ENCODE results near the gene MAML1. TPM values are rescaled to one million over a fixed set of nuclear protein-coding genes. Genes with fewer than 3 reads are reported as not detected.

The MAML1 gene
- total and polyA plus RNA-seq, 5 experiments from 2014 or later, result 2.8 to 48.5 (median 9.6) TPM

DNA sequence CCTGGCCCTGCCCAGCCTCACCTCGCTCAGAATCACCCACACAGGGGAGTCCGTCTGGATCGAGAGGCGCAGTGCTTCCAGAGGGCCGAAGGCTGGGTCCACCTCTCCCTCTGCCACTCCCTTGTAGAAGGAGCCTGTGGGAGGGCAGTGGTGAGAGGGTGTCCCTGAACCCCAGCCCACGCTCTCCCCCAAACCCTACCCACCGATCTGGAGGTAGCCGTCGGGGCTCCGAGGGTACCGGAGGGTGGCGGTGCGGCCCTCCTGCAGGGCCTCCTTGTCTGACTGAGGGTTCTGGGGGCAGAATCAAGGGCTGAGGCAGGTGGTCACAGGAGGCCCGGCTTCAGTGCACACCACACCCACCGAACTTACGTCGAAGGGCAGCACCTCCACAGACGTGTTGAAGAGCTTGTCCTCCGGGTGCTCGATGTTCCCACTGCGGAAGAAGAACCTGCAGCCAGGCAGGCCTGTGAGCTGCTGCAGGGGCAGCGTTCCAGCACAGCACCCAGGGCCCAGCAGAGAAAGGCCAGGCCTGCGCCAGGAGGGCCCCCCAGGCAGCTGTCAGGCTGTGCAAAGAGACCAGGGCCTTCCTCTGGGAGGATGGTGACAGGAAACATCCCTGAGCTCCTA is 65.6 kb downstream of the MAML1 start:
- H3K4me3 Mint-ChIP-seq, result no peak overlapping the region
- H3K4me1 Mint-ChIP-seq, result peaks cover 20 to 43% (median 38%) of the 10 kb centered on the region in 4 donors
- no peak for DNase-seq
- POLR2A ChIA-PET, result interaction anchor here (5.3 kb wide), 1 partner anchor 22 kb away, joined by 41 read pairs; the partner anchor contains the start of gene SQSTM1
- no peak for ATAC-seq
- peaks cover 0 to 2% (median 0%) of the 10 kb centered on the region in 5 donors for H3K27me3 Mint-ChIP-seq
- peaks cover 0 to 16% (median 2%) of the 10 kb centered on the region in 3 donors for H3K36me3 Mint-ChIP-seq
- no peak overlapping the region for H3K27ac Mint-ChIP-seq
- H3K9me3 Mint-ChIP-seq, result no peaks in the 10 kb centered on the region

- peaks cover 18 to 43% (median 37%) of the 10 kb centered on the region in 4 donors for H3K4me1 Mint-ChIP-seq
- H3K27me3 Mint-ChIP-seq, result peaks cover 0 to 2% (median 0%) of the 10 kb centered on the region in 5 donors
Observed at GRCh38 chr5:179798771-179799643, 66.4 kb downstream of the MAML1 start.

GRCh38 chr5:179799644-179799973 is 67.0 kb downstream of the MAML1 start:
- peak overlapping the region in 2 of 10 donors; percentile 25 to 34 for H3K27ac Mint-ChIP-seq
- ATAC-seq (no peak), DNase-seq (no peak)
- peaks cover 20 to 43% (median 37%) of the 10 kb centered on the region in 4 donors for H3K4me1 Mint-ChIP-seq
- H3K4me3 Mint-ChIP-seq, result no peak overlapping the region
- POLR2A ChIA-PET, result no interaction called here
- H3K36me3 Mint-ChIP-seq, result peaks cover 0 to 16% (median 2%) of the 10 kb centered on the region in 3 donors
- peaks cover 0 to 2% (median 0%) of the 10 kb centered on the region in 5 donors for H3K27me3 Mint-ChIP-seq
- no peaks in the 10 kb centered on the region for H3K9me3 Mint-ChIP-seq

More at GRCh38 chr5:179798771-179799643, 66.4 kb downstream of the MAML1 start:
- peak overlapping the region in 2 of 10 donors; percentile 2 to 58 for H3K4me3 Mint-ChIP-seq
- ATAC-seq (no peak), DNase-seq (no peak)
- no peaks in the 10 kb centered on the region for H3K9me3 Mint-ChIP-seq
- peak overlapping the region in 3 of 10 donors; percentile 25 to 51 (median 27) for H3K27ac Mint-ChIP-seq
- POLR2A ChIA-PET, result no interaction called here
- peaks cover 0 to 16% (median 2%) of the 10 kb centered on the region in 3 donors for H3K36me3 Mint-ChIP-seq

- Mint-ChIP-seq H3K4me3 (no peak overlapping the region), H3K27ac (no peak overlapping the region), H3K36me3 (peaks cover 0 to 16% (median 2%) of the 10 kb centered on the region in 3 donors), H3K9me3 (no peaks in the 10 kb centered on the region), H3K4me1 (peaks cover 25 to 46% (median 37%) of the 10 kb centered on the region in 4 donors), H3K27me3 (peaks cover 0 to 3% (median 0%) of the 10 kb centered on the region in 5 donors)
- no peak for DNase-seq
- POLR2A ChIA-PET, result interaction anchor here (0.9 to 7.8 kb wide), 2 partner anchors 20 to 106 kb away, joined by 3 to 154 read pairs; partner anchors contain the start of gene SQSTM1
- no peak for ATAC-seq
Observed at GRCh38 chr5:179800071-179800695, 67.6 kb downstream of the MAML1 start.

DNA sequence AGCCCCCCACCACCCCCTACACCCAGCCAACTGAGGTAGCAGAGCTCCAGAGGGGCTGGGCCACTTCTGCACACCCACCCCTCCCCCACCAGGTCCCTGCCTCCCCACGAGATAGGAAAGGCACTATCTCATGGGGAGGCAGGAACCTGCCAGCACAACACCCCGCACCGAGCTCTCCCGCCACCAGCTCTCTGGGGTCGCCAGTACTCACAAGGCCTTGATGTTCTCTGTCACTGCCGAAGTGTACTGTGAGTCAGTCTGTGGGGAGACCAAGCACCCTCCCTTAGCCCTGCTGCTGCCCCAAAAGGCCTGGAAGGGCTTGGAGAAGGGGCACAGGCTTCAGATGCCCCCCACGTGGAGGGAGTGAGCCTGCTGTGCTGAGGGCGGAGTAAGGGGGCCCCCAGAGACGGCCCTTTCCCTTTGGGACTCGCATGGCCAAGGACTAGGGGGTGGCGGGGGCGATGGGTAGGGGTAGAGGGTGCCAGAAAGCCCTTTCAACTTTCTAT is 68.1 kb downstream of the MAML1 start:
- no peaks in the 10 kb centered on the region for H3K9me3 Mint-ChIP-seq
- peaks cover 28 to 50% (median 40%) of the 10 kb centered on the region in 4 donors for H3K4me1 Mint-ChIP-seq
- peaks cover 0 to 3% (median 0%) of the 10 kb centered on the region in 5 donors for H3K27me3 Mint-ChIP-seq
- peaks cover 0 to 16% (median 2%) of the 10 kb centered on the region in 3 donors for H3K36me3 Mint-ChIP-seq
- H3K27ac Mint-ChIP-seq, result no peak overlapping the region
- ATAC-seq, result no peak
- DNase-seq, result no peak
- no peak overlapping the region for H3K4me3 Mint-ChIP-seq
- POLR2A ChIA-PET, result interaction anchor here (0.5 to 7.8 kb wide), 3 partner anchors 20 to 285 kb away, joined by 3 to 154 read pairs (median 6); partner anchors contain the start of gene SQSTM1

DNA sequence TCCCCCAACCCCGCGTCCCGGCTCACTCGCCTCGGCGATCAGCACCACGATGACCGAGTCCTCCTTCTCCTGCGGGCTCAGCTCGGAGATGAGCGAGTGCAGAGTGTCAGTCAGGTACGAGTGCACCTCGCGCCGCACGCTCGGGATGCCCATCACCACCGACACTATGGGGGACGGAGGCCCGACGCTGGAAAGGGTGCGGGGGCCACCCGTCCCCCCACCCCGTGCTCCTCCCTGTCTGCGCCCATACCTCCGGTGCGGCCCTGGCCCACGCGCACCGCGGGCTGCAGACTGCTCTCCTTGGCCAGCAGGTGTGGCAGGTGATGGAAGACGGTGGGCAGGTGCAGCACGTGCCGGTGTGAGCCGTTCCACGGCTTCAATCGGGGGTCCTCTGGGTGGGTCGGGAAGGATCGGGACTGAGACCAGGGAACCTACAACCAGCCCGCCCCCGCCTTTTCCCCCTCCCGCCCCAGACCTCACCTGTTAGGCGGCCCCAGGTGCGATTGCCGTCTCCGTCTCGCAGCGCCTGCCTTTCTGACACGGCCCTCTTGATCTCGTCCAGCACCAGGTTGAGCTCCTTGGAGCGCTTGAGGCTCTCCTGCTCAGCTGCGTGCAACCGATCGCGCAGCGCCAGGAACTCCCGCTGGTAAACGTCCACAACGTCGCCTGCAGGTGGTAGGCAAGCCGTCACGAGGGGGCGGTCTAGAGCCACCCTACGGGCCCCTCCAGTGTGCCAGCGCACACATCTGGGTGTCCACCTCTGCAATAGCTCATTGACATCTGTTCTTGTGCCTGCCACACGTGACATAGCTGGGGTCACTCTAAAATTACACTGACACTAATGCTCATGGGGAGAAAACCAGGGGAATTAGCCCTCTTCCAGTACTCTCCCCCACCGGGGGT is 68.9 kb downstream of the MAML1 start:
- H3K9me3 Mint-ChIP-seq, result no peaks in the 10 kb centered on the region
- ATAC-seq, result peak; percentile 51 to 66
- peak; percentile 67 to 88 (median 80) for DNase-seq
- H3K36me3 Mint-ChIP-seq, result peaks cover 0 to 16% (median 2%) of the 10 kb centered on the region in 3 donors
- peak overlapping the region in 6 of 10 donors; percentile 23 to 90 (median 74) for H3K27ac Mint-ChIP-seq
- H3K27me3 Mint-ChIP-seq, result peaks cover 0 to 3% (median 0%) of the 10 kb centered on the region in 5 donors
- POLR2A ChIA-PET, result interaction anchor here (0.5 to 7.8 kb wide), 11 partner anchors 19 to 284 kb away, joined by 3 to 154 read pairs (median 5); partner anchors contain the start of genes MRNIP and SQSTM1
- peaks cover 27 to 48% (median 40%) of the 10 kb centered on the region in 4 donors for H3K4me1 Mint-ChIP-seq
- peak overlapping the region in 9 of 10 donors; percentile 36 to 68 (median 52) for H3K4me3 Mint-ChIP-seq

DNA sequence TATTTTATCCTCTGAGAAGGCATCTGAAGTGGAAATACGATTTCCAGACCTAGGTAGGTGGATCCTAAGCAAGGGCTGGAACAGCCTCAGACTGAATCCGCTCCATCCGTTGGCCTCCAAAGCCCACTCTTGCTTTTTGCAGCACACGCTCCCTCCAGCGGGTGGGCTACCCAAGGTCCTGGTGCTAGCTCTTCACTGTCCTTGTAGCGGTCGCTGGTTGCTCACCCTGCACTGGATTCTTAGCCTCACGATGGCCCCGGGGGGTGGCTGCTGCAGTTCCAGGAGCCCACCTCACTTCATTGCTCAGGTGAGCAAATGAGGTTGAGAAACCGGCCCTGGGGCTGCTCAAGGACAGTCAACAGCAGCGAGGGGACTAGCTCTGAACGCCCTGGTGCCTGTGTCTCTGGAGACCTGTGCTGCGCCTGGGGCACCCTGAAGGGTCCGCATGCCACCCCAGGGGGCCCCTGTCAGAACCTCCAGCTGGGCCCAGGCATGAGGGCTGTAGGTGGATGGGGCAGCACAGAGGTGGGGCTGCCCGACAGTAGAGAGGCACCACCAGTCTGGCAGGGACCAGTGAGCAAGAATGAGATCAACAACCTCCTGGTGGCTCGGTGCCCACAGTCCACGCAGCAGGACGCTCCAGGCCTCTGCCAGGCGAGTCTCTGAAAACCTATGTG is 69.7 kb downstream of the MAML1 start:
- peaks cover 22 to 42% (median 35%) of the 10 kb centered on the region in 4 donors for H3K4me1 Mint-ChIP-seq
- ATAC-seq, result no peak
- no peaks in the 10 kb centered on the region for H3K9me3 Mint-ChIP-seq
- peaks cover 0 to 3% (median 0%) of the 10 kb centered on the region in 5 donors for H3K27me3 Mint-ChIP-seq
- peaks cover 0 to 13% (median 2%) of the 10 kb centered on the region in 3 donors for H3K36me3 Mint-ChIP-seq
- H3K4me3 Mint-ChIP-seq, result peak overlapping the region in 4 of 10 donors; percentile 36 to 53 (median 46)
- no peak for DNase-seq
- POLR2A ChIA-PET, result interaction anchor here (0.5 to 7.8 kb wide), 12 partner anchors 9 to 251 kb away, joined by 3 to 154 read pairs (median 4); partner anchors contain the start of genes HNRNPH1, LTC4S, MRNIP and SQSTM1
- H3K27ac Mint-ChIP-seq, result peak overlapping the region in 3 of 10 donors; percentile 70 to 82 (median 82)

GRCh38 chr5:179802950-179803562 is 70.4 kb downstream of the MAML1 start:
- H3K27me3 Mint-ChIP-seq, result peaks cover 0 to 3% (median 0%) of the 10 kb centered on the region in 5 donors
- H3K4me1 Mint-ChIP-seq, result peaks cover 22 to 42% (median 35%) of the 10 kb centered on the region in 4 donors
- ATAC-seq (no peak), DNase-seq (no peak)
- peak overlapping the region in 4 of 10 donors; percentile 85 to 92 (median 88) for H3K4me3 Mint-ChIP-seq
- POLR2A ChIA-PET, result interaction anchor here (0.6 to 7.8 kb wide), 11 partner anchors 9 to 252 kb away, joined by 3 to 154 read pairs (median 5); partner anchors contain the start of genes HNRNPH1, LTC4S, MRNIP and SQSTM1
- H3K36me3 Mint-ChIP-seq, result peaks cover 0 to 13% (median 2%) of the 10 kb centered on the region in 3 donors
- H3K27ac Mint-ChIP-seq, result peak overlapping the region in 6 of 10 donors; percentile 15 to 90 (median 82)
- no peaks in the 10 kb centered on the region for H3K9me3 Mint-ChIP-seq

GRCh38 chr5:179803651-179804554 is 71.3 kb downstream of the MAML1 start:
- POLR2A ChIA-PET, result interaction anchor here (0.7 to 7.8 kb wide), 8 partner anchors 10 to 253 kb away, joined by 3 to 154 read pairs (median 6); partner anchors contain the start of genes HNRNPH1, LTC4S, MRNIP and SQSTM1
- peaks cover 0 to 3% (median 0%) of the 10 kb centered on the region in 5 donors for H3K27me3 Mint-ChIP-seq
- H3K4me1 Mint-ChIP-seq, result peaks cover 22 to 42% (median 38%) of the 10 kb centered on the region in 4 donors
- peaks cover 0 to 13% (median 2%) of the 10 kb centered on the region in 3 donors for H3K36me3 Mint-ChIP-seq
- H3K27ac Mint-ChIP-seq, result peak overlapping the region; percentile 73 to 93 (median 84)
- DNase-seq (peak in 3 of 10 donors; percentile 41 to 74 (median 45)), ATAC-seq (peak; percentile 33 to 40)
- H3K9me3 Mint-ChIP-seq, result no peaks in the 10 kb centered on the region
- peak overlapping the region; percentile 79 to 92 (median 86) for H3K4me3 Mint-ChIP-seq

All from naive thymus-derived CD8-positive, alpha-beta T cell (primary cell).